C4-2B (cell line): ENCODE measurements around the gene USH2A.

ENCODE experiments used
- ZFX ChIP-seq: fragments of 450-650 bp; IDR thresholded peaks from 2 replicates; pipeline ENCODE4 v1.6.1; 2017
- TF ChIP-seq, protein P1 (sequence below): fragments of 450-650 bp; conservative IDR thresholded peaks from 2 replicates; pipeline ENCODE4 v1.5.1; 2017; ENCODE audit warnings: mild to moderate bottlenecking

DNA sequence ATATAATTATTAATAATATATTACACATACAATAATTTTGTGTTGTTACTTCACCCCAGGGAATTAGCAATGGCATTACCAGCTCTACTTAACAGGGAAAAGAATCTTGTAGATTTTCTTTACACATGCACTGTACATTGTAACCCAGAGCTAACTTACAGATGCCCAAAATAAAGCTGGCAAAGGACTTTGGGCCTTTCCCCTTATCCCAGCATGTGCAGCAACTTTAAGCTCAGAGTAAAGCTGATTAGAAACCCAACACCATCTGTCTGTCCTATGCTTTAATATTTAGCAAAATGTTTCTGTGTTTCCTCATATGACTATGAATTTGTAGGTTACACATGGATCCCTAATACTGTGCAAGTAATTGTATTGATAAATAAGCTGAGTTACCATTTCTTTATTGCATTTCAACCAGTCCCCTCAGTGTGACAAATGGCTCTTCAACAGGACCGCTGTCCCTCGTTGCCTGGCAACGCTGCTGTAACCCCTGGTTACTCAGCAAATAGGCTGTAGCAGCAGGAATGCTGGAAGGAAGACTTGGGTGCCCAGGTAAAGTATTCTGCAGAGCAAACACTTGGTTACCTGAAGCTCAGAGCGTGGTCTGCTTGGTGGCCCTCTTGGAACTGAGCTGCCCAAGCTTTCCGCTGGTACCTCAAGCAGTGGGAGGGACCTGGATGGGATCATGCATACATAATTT lies at the start of gene USH2A:
- TF ChIP-seq, protein P1, sequence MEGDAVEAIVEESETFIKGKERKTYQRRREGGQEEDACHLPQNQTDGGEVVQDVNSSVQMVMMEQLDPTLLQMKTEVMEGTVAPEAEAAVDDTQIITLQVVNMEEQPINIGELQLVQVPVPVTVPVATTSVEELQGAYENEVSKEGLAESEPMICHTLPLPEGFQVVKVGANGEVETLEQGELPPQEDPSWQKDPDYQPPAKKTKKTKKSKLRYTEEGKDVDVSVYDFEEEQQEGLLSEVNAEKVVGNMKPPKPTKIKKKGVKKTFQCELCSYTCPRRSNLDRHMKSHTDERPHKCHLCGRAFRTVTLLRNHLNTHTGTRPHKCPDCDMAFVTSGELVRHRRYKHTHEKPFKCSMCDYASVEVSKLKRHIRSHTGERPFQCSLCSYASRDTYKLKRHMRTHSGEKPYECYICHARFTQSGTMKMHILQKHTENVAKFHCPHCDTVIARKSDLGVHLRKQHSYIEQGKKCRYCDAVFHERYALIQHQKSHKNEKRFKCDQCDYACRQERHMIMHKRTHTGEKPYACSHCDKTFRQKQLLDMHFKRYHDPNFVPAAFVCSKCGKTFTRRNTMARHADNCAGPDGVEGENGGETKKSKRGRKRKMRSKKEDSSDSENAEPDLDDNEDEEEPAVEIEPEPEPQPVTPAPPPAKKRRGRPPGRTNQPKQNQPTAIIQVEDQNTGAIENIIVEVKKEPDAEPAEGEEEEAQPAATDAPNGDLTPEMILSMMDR: no peak
- no peak for TF ChIP-seq ZFX
